NK-92 (cell line): ENCODE results near the gene SELENOM.
A peak's percentile ranks its signal among the peaks of the same experiment; 100 is the strongest.

Experiments
- DNase-seq: peaks from one replicate; lab custom pipeline; 2025; ENCODE audit not compliant: unreplicated experiment; lab: John Stamatoyannopoulos, UW

SELENOM gene, protein sequence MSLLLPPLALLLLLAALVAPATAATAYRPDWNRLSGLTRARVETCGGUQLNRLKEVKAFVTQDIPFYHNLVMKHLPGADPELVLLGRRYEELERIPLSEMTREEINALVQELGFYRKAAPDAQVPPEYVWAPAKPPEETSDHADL

DNA sequence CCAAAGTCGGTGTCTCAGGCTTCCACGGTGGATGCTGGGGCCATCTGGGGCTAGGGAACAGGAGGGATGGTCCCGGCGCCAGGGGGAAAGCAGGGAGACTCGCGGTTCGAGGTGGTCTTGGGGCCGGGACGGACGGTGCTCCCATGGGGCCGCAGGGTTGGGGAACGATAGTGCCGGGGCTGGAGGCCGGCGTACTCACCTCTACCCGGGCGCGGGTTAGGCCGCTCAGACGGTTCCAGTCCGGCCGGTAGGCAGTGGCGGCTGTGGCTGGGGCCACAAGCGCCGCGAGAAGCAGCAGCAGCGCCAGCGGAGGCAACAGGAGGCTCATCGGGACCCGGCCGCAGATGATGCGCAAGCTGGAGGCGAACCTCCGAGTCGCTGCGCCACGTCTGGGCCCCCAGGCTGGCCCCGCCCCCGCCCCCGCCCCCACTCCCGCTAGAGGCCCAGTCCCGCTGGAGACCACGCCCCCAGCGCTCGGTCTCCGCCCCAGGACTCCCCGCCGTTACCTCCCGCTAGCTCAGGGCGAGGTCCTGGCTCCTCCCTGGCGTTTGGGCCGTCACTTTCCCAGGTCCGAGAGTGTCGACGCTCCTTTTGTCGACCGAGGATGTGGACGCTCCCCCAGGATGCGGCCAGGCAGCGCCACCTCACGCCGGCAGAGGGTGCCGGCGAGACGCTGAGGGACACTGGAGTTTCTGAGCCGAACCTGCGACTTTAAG is at the start of gene SELENOM:
TSS of gene SELENOM (minus strand) at position 391 of the 716 bp plus-strand sequence. CDS start at position 328, 63 bp downstream.
- peak; percentile 30 for DNase-seq

DNA sequence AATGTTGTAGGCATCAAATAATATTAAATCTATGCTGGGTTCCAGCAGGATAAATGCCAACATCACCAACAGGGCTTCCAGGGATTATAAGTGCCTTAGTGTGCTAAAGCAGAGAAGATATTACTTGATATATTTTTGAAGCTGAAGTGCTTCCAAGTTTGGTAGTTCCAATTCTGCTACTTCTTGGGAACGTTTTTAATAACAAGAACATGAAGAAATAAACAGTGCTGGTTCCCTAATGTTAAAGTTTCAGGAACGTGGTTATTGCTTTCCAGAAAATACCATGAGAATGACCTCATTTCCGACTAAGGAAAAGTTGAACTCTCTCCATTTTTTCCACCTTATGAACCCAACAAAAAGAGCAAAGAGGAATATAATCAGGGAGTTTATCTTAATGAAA is 48.1 kb upstream of the SELENOM start:
- no peak for DNase-seq

DNA sequence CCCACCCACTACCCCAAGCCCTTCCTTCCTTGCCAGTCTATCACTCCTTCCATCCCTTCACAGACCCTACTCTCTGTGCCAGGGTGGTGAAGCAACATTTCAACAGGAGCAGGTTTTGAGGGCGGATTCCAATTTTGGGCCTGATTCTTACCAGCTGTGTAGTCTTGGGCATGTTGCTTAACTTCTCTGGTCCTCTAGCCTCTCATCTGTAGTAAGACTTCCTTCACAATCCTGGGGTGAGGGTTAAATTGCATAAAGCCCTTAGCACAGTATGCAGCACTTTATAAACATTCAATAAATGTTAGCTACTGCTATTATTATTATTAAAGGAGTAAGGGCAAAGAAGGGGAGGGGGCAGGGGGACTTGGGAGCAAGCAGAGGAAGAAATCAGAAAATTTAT is 47.6 kb upstream of the SELENOM start:
- no peak for DNase-seq

DNA sequence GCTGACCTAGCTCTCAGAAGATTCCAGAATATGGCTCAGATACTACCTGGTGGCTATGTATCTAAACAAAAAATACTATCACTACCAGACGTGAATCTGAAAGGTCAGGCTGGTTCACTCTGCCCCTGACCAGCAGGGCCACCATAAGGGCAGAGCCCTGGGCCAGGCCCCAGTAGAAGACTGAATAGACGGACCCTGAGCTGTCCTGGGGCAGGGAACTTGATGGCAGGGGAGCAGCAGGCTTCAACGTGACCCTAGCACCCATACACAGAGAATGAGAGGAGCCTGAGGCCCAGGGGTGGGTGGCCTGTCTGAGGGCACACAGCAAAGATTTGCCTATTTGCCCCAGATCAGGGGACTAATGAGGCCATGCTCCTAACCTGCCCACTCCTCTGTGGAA is 46.0 kb upstream of the SELENOM start:
- no peak for DNase-seq

DNA sequence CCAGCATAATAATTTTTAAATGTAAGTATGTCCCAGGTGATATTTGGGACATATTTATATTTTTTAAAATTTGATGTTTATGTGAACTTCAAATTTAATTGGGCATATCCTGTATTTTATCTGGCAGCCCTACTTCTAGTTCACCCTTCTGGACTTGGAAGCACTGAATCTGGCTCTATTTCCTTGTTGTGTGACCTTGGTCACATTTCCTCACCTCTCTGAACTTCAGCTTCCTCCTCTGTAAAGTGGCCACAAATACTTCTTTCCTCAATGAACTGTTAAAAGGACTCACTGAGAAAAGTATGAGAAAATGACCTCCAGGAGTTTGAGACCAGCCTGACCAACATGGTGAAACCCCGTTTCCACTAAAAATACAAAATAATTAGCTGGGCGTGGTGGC is 44.5 kb upstream of the SELENOM start:
- no peak for DNase-seq

DNA sequence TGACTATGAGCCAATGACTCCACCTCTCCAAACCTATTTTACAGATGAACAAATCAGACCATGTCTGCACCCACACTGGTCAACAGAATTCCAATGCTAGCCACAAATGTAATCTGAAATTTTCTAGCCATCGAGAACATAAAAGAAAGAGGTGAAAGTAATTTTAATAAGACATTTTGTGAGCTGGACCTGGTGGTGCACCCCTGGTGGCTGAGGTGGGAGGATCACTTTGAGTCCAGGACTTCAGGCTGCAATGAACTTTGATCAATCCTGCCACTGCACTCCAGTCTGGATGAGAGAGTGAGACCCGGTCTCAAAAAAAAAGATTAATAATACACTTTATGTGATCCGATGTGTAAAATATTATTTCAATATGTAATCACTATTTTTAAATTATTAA is 43.2 kb upstream of the SELENOM start:
- no peak for DNase-seq

DNA sequence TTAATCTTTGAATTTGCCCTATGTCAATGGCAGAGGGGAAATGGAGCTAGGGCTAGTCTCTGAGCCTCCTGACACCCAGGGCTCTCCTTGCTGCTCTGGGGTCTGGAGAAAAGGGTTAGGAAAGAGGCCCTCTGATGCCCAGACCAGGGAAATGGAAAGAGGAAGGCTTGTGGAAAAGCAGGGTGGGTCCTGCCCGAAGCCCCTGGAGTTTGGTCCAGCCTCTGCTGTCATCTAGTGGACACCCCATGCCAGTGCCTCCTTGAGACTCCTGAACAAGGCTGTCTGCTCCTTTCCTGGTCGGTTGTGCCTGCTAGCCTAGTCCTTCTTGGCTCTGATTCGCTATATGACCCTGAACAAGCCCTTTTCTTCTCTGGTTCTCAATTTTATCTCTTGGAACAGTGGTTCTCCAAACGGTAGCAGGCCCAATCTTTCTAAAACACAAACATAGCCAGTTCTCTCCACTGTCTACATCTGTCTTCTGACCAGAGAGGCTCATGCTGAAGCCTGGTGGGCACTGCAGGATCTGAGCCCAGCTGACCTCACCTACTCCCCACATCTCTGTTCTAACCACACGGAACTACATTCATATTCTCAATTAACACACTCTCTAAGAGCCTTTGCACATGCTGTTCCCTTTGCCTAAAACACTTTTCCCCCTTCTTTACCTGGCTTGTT is 41.7 kb upstream of the SELENOM start:
- DNase-seq: no peak

DNA sequence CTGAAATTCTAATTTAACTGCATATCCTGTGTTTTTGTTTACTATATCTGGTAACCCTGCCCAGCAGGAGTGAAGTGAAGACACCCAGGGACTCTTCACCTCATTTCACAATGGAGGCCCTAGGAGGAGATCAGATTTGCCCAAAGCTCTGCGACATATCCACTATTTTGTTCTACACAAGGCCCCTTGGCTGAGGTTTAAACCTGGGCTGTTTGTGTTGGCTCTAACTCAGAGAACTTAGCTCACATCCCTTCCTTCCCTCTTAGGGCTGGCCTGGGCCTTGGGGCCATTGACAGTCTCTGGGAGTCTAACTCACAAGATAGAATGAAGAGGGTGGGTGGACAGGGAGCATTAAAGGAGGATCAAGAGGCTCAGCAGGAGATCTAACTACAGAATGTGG is 41.1 kb upstream of the SELENOM start:
- no peak for DNase-seq

DNA sequence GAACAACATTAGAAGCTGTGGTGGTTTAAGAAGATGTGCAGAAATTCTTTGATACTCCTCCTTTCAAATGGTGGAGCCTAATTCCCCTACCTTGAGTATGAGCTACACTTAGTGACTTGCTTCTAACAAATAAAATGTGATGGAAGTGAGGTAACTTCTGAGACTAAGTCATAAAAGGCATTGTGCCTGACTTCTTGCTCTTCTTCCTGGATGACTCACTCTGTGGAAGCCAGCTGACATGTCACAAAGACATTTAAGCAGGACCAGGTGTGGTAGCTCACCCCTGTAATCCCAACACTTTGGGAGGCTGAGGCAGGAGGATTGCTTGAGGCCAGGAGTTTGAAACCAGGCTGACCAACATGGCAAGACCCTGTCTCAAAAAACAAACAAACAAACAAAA is 36.9 kb upstream of the SELENOM start:
- DNase-seq: no peak

DNA sequence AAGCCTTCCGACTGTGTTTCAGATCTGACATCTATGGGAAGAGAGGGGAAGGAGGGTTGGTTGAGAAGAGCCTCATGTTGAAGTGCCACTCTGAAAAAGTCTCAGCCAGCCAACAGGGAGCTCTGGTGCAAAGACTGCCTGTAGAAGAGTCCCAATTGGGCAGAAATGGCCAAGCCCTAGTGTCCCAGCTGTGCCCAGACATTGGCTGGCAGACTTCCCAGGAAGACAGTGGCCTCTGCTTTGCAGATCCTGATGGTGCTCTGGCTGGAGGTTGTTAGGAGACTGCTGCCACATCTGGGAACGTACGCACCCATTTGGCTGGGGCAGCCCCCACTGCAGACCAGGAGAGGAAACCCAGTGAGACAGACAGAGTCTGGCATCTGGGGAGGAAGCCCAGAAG is 36.2 kb upstream of the SELENOM start:
- no peak for DNase-seq

DNA sequence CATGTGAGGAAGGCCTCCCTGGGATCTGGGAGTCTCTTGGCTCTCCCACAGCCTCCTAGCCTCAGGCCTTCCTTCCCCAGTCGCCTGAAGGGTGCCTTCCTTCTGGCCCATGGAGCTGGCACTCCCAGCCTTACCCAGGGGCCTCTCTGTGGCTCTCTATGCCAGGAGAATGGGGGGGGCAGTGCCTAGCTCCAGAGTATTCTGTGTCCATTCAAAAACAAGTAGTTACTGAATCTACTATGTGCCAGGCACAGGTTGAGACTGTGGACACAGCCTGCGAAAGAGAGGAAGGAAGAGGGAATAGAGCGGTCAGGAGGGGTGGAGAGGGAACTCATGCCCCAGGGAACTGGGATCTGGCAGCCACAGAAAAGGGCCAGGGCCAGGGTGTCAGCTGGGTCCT is 35.7 kb upstream of the SELENOM start:
- no peak for DNase-seq

DNA sequence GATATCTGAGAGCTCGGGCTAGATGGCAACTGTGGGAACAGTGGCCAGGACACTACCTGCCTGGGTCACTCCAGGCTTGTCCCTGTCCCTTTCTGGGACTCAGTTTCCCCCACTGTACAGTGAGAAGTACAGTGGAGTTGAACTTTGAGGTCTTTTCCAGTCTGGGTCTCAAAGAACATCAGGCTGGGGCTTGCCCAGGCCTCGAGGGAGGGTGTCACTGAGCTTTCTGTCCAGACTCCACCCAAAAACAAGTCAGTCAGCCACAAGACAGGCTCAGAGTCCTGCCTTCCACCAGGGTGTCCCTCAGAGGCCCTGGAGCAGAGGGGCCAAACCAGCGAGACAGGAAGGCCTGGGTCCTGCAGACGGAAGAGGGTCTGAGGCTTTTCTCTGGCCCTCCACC is 34.9 kb upstream of the SELENOM start:
- DNase-seq: no peak

DNA sequence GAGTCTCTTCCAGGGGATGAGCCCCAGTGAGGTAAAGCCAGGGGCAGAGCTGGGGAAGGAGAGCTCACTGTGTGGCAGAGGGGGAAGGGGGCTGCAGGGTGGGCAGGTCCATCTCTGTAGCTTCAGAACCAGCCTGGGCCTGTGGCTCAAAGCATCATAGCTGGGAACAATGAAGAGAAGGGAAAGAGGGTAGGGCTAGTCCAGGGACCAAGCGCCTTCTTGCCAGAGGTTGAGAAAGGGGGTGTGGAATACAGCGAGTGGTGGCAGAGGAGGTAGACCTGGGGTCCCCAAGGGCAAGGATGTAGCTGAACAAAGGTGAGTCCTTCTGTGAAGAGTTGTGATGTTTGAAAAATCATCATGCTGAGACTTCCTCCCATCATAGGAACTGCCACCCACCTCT is 34.2 kb upstream of the SELENOM start:
- DNase-seq: no peak

DNA sequence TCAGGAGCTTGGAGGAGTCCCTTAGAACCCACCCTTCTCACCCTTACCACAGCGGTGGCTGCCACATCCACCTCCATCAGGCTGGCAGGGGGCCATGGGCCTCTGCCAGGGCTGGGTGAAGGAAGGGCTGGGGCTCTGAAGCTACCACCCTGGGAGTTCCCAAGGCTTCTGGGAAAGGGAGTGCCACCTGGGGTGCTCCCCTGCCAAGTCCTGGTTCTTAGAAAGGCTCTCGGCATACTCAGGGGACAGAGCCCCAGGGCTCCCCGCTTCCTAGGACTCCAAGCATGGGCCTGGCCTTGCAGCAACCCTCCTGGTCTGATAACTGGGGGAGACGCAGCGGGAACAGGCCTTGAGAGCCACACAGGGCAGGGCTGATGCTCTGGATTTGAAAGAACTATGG is 33.4 kb upstream of the SELENOM start:
- DNase-seq: no peak

DNA sequence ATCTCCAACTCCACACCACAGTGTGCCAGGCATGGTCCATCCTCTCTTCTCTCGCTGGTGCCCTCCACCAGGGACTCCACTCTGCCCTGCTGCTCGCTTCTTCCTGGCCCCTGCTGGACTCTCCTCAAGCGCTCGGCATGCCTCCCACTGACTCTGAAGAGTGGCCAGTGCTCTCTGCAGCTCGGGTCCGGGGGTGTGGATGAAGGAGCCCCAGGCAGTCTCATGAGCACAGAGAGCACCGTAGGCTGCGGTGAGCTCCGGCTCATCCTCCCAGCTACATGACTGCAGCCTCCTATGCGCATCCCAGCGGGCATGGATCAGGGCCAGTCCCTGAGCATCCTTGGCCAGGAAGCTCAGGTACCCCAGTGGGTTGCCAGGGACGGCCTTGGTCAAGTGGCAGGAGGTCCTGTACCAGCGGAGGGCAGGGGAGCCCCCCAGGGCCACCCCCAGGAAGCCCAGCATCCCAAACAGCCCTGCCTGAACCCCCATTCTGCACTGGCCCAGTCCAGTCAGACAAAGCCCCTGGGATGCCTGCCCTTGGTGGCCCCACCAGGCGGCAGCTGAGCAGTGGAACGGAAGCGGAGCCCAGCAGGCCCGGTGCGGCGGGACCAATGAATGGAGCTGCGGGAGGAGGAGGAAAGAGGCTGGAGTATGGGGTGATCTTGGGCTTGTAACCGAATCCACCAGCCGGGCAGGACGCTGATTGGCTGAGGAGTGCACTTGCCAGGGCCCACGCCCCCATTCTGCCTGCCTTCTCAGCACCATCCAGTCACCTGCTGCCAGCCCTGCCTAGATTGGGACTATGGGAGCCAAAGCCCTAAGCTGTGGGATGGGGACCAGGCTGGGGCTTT is 32.7 kb upstream of the SELENOM start, which contains the start of gene PLA2G3:
TSS of gene PLA2G3 (minus strand) at position 643 of the 851 bp plus-strand sequence. CDS start at position 489, 154 bp downstream.
- no peak for DNase-seq

DNA sequence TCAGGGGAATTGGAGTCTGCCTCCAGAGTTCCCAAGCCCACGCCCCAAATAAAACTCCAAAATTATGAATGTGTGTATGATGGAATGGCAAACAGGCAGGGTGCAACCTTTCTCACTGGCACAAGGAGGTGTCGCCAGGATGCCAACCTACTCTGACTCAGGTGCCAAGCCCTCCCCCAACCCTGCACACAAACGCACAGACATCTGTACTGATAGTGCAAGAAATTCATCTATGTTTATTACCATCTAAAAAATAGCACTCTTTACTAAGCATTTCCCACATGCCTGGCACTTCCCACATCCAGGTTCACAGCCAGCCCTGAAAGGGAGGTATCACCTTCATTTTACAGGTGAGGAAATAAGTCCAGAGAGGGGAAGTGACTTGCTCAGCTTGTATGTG is 31.7 kb upstream of the SELENOM start:
- no peak for DNase-seq

DNA sequence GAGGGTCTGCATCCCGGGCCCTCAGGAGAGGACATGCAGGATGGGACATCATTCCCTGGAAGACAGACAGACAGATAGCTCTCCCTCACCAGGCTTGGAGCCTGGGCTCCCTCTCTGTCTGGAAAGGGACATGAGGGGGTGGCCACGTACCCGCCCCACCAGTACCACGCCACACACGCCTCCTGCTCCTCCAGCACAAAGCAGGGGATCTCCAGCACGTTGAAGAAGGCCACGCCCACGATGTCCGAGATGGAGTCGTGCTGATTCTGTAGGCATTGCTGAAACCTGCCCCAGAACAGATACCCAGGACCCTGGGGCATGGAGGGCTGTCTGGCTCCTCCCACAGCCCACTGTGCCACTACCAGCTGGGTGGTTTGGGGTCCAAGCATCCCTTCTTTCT is 30.8 kb upstream of the SELENOM start:
- DNase-seq: no peak

DNA sequence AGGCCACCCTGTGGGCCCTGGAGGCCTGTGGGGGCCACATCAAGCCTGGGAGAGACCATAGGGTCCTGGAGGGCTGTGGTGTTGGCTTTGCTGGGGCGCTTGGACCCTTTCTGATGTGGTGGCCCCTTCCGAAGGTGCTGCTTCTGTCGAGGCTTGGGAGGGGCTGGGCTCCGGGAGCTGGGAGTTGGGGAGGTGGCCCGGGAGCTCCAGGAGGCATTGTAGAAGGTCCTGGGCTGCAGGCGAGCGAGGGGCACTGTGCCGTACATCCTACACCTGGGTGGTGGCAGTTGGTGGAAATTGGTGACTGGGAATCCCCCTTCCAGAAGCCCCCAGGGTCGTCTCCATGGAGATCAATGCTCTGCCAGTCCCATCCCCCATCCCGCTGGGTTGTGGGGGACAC is 30.4 kb upstream of the SELENOM start:
- no peak for DNase-seq

DNA sequence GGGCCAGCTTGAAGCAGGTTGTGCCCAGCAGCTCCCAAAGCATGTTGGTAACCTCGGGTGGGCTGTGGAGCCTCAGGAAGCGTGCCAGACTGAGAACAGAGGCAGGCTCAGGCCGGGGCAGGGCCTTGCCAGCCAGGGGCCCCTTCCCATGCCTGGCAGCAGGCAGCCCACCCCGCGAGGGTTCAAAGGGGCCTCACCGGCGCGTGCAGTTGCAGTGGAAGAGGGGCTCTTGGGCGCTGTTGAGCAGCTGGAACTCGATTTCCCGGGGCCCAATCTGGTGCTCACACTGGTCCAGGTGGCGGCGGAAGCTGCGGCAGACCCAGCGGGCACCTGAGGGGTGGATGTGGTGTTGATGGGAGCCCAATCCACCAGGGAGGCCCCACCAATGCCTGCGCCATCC is 29.3 kb upstream of the SELENOM start:
- no peak for DNase-seq

DNA sequence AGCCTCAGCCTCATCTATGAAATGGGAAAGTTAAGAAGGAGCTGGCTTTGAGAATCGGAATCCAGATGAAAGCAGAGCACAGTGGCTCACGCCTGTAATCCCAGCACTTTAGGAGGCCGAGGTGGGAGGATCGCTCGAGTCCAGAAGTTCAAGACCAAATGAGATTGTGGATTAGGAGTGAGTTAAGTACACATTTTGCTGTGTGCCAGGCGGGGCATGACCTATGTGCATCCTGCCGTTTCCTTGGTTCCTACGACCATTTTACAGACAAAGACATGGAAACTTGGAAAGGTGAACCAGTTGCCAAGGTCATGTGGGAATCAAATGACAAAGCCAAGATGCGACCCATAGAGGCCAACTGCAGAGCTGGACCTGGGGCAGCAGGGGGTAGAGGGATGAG is 28.8 kb upstream of the SELENOM start:
- DNase-seq: no peak

DNA sequence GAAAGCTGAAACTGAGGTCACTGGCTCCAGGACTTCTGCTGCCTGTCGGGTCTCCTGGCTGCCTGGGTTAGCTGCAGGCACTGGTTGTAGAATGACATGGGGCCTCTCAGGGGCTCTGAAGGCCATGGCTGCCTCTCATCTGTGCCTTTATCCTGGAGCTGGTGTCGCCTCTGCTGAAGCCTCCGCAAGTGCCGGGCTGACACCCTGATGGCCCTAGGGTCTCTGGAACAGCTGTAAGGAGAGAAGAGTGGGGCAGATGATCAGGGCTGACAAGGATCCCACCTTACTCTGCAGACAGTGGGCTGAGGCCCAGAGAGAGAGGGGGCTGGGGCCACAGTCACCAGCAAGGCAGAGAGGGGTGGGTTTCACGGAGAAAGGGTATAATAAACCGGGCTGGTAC is 28.3 kb upstream of the SELENOM start:
- no peak for DNase-seq

DNA sequence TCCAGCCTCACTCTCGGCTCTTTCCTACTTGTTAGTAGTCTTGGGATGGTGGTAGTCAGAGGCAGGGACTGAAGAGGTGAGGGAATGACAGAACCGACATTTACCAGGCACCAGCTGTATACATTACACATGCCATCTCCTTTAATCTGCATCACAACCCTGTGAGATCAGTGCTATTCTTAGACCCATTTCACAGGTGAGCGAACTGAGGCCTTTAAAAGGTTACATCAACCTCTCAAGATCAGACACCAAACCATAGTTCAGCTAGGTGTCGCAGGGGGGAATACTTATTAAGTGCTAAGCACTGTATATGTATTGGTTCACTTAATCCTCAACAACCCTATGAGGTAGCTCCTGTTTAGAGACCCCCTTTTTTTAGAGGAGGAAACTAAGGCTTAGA is 27.3 kb upstream of the SELENOM start:
- no peak for DNase-seq
